NCI-H2029 treated with DMSO at 0.1 percent for 48 hours (cell line): ENCODE data around the gene ZFR.
"Not testable (repeated sequence)": the region's sequence is repeated elsewhere in the genome, so short reads cannot be mapped to it uniquely, and the experiment has no call there.

ENCODE experiments used
- DNase-seq: peaks from one replicate; lab custom pipeline; 2025; lab: John Stamatoyannopoulos, UW

The ZFR gene

GRCh38 chr5:32444431-32445286 lies at the start of gene ZFR:
TSS of gene ZFR (minus strand) at chr5:32444740. CDS start at chr5:32444658, 82 bp downstream.
- DNase-seq = peak; percentile 61

GRCh38 chr5:32490972-32491557 lies 46.5 kb upstream of the ZFR start:
- no peak for DNase-seq

GRCh38 chr5:32489791-32490562 lies 45.4 kb upstream of the ZFR start:
- peak; percentile 94 for DNase-seq

- DNase-seq = no peak
These were observed 42.9 kb upstream of the ZFR start for GRCh38 chr5:32487424-32487823.

GRCh38 chr5:32487008-32487407 lies 42.5 kb upstream of the ZFR start:
- DNase-seq = no peak

GRCh38 chr5:32482193-32482592 lies 37.7 kb upstream of the ZFR start:
- no peak for DNase-seq

GRCh38 chr5:32479096-32479495 lies 34.6 kb upstream of the ZFR start:
- DNase-seq = no peak

- no peak for DNase-seq
These were observed 32.4 kb upstream of the ZFR start for GRCh38 chr5:32476891-32477290.

- DNase-seq = no peak
These were observed 31.0 kb upstream of the ZFR start for GRCh38 chr5:32475334-32476097.

- no peak for DNase-seq
These were observed 29.8 kb upstream of the ZFR start for GRCh38 chr5:32474209-32474854.

- DNase-seq = no peak
These were observed 28.5 kb upstream of the ZFR start for GRCh38 chr5:32473072-32473471.

GRCh38 chr5:32471784-32472183 lies 27.2 kb upstream of the ZFR start:
- no peak for DNase-seq

- no peak for DNase-seq
These were observed 20.5 kb upstream of the ZFR start for GRCh38 chr5:32465076-32465475.

GRCh38 chr5:32462618-32463017 lies 18.1 kb upstream of the ZFR start:
- DNase-seq = no peak

- no peak for DNase-seq
These were observed 17.0 kb upstream of the ZFR start for GRCh38 chr5:32461441-32462120.

- DNase-seq = no peak
These were observed 16.2 kb upstream of the ZFR start for GRCh38 chr5:32460702-32461101.

- DNase-seq = no peak
These were observed 14.4 kb upstream of the ZFR start for GRCh38 chr5:32458880-32459495.

GRCh38 chr5:32455311-32455710 lies 10.8 kb upstream of the ZFR start:
- DNase-seq = no peak

- DNase-seq = no peak
These were observed 10.3 kb upstream of the ZFR start for GRCh38 chr5:32454821-32455220.

GRCh38 chr5:32453916-32454315 lies 9.4 kb upstream of the ZFR start:
- no peak for DNase-seq

- not testable (repeated sequence) for DNase-seq
These were observed 7.8 kb upstream of the ZFR start for GRCh38 chr5:32452316-32452715.
